Stimulated activated CD8-positive, alpha-beta memory T cell treated with anti-CD3 and anti-CD28 coated beads, Interleukin-15, amount 100 ng/mL, for 48 hours (primary cell): ENCODE results near the gene MED10.

Experiments used
- DNase-seq, 2 donors: peaks; one replicate each; pipeline ENCODE4 v3.0.0-alpha.2; 2020; ENCODE audit warnings: low read depth in 2 of 2

Gene MED10

GRCh38 chr5:6377905-6378765 is at the start of gene MED10:
Gene MED10 (minus strand): TSS chr5:6378547. CDS start chr5:6378483, 64 bp downstream.
- DNase-seq: peak; percentile 90 to 92

DNA sequence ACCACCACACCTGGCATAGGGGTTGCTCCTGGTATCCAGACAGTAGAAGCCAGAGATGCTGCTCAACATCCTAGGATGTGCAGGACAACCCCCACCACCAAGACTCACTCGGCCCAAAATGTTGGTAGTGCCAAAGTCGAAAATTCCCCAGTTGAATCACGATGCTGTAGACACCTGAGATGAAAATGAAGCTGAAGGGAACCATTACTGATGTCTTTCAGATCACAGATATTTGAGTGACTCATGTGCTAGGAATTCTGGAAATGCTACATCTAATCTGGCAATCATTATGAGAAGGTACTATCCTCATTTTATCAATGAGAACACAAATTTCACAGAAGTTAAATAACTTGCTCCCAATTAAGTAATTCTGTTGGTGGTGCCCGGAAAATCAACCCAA is 49.3 kb upstream of the MED10 start:
- DNase-seq: no peak

DNA sequence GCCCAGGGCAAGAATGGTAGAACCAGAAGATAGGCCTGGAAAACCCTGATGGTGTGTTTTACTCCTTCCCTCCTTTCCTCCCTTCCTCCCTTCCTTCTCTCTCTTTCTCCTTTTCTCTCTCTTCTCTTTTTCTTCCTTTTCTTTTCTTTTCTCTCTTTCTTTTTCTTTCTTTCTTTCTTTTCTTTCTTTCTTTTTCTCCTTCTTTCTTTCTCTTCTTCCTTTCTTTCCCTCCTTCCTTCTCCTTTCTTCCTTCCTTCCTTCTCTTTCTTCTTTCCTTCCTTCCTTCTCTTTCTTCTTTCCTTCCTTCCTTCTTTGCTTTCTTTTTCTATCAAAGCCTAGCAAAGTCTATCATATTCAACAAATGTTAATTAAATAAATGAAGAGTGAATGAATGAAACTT is 46.4 kb upstream of the MED10 start:
- DNase-seq: no peak

GRCh38 chr5:6424110-6424659 is 45.8 kb upstream of the MED10 start:
- DNase-seq: no peak

DNA sequence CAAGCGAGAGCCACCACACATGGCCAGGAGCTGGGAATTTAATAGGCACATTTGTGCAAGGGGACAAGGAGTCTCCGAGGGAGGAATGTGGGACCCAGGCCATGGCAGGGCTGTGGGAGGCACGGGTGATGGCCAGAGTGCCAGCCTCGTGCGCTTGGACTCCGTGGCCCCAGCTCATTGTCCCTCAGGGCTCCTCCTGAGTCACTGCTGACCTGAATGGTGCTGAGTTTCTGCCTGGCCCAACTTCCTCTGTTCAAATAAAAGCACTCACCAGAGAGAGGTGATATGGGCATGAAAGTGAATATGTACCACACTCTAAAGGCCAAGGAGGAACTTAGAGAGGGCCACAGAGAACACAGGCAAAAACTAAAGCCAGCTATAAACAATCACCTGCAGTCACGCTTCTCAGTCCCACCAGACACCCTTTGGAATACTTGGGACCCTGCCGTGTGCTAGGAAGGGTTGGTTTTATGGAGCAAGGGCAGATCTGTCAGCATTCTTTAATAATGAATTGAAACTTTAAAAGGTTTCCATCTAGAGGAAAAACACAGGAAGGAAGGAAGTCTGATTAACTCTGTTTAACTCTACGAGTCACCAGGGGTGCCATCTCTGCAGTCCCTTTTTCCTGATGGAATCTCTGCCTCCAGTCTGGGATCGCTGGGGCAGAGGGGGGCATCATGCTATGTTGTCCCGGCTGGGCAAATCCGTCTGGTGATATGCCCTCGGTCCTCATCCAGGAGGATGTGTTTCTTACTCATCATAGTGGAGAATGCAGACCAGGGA is 45.2 kb upstream of the MED10 start:
- no peak for DNase-seq

DNA sequence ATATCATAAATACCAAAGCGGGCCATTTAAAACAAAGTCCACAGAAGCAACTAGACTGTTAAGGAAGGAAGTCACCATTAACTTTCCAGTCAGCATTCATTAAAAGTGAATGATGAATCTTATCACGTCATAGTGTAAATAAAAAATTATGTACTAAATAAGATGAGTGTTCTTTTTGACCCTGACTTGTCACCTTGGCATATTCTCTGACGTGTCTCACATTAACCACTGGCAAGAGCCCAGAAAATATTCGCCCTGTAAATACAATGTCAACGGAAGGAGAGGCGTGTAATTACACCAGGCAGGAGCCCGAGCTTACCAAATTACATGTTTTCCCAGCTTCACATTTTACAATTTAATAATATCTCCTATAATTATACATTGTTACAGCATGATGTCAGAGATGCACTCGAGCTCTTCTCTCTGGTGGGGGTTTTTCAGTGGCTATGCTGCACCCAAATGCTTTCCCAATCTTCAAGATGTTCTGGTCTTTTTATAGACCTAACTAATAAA is 41.0 kb upstream of the MED10 start:
- DNase-seq: no peak

DNA sequence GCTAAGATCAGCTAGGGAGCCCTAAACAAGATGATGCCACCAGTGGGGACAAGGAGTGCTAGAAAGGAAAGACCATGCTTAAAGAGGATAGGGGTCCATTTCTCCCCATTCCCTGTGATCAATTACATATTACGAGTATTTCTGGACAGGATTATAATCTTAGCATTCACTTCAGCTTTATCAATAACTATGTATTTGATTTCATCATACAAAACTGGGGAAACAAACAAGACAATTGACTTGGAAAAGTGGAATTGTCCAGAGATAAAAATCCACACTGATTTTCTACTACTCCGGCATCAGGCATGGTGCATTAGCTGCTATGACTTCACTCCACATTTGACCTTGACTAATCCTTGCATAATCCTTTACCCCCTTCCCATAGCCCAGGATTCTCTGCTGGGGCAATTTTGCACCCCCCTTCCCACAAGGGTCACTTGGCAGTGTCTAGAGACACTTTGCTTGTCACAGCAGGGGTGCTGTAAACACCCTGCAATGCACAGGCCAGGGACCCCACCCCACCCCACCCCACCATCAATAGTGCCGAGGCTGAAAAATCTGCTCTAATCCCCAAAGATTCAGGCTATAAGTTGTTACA is 40.4 kb upstream of the MED10 start:
- DNase-seq: no peak

- no peak for DNase-seq
These were observed 39.3 kb upstream of the MED10 start for GRCh38 chr5:6417657-6418056.

DNA sequence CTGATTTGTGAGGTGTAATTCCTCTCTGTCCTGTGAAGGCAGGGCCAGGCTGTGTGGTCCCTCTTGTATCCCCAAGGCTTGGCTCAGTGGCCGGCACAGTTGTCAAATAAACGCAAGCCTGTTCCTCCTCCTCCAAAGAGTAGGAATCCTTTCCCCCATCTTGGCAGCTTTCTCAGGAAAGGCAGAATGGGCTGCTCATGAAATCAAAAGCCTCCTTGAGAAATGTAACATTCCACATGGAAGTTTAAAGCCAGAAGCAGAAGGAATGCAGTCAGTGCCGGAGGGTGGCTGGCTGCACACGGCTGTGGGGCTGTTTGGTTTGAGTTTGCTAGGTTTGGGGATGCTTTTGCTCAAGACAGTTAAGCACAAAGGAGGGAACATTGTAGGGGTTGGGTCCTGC is 34.5 kb upstream of the MED10 start:
- DNase-seq: no peak

- no peak for DNase-seq
These were observed 32.8 kb upstream of the MED10 start for GRCh38 chr5:6411141-6411540.

DNA sequence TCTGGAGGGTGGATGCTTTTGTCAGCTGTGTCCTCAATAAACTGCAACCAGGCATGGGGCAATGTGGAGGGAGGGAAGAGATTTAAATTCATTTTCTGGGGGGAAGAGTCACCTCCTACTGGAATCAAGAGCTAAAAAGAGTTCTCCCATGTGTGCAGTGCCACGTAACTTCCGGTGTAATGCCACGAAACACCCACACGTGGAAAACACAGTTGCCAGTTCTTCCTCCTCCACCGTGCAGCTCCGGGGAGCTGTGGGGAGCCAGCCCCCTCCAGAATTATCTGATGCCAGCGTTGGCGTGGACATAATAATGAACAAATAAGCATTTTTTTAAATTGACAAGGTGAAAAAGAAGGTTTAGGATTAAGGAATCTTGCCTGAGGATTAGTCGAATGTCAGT is 32.1 kb upstream of the MED10 start:
- no peak for DNase-seq

- DNase-seq: no peak
These were observed 30.5 kb upstream of the MED10 start for GRCh38 chr5:6408627-6409446.

- no peak for DNase-seq
These were observed 29.9 kb upstream of the MED10 start for GRCh38 chr5:6408260-6408596.

DNA sequence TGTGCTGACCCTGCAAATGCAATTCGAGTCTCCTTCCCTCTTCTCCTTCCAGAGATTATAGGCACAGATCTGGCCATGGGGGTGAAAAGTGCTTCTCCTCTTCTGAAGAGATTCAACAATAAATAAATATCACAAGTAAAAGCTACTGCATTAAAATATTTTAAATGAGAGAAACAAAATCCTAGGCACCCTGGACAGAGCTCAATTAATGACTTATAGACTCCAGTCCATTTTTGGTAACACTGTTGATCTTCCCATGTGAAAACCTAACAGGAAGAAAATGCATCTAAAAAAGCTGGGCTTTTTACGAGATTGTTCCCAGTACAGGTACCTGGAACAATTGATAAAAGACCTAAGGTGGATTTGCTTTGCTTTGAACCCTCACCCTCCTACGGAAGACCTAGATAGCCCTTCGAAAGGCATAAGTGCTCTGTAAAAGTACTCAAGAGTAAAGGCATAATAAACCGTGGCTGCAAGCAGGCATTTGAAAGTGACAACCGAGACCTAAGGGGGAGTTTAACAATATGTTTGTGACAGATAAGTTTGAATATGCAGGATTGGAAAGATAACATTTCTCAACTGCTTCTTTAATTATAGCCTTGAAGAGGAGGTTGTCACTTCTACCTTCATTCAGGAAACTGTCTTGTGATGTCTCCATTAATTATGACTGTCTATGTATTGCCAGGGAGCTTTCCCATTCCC is 29.4 kb upstream of the MED10 start:
- no peak for DNase-seq

DNA sequence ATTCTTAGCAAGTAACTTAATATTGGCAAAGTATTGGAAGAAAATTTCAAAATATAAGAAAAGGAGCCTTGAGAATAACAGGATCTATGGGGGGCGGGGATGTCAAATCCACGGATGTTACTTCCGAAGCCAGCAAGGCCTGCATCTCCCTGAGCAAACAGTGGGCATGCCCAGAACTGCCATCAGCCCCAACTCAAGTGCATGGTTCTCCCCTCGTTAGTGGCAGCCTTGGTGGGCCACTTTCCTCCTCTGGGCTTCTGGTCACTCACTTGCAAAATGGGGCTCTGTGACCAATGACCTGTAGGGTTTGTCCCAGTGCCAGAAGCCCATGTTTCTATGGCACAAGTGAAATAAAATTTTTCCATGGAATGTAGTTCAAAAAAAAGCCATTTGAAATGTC is 27.2 kb upstream of the MED10 start:
- DNase-seq: no peak

GRCh38 chr5:6404129-6404528 is 25.8 kb upstream of the MED10 start:
- no peak for DNase-seq

GRCh38 chr5:6403416-6403815 is 25.1 kb upstream of the MED10 start:
- no peak for DNase-seq

GRCh38 chr5:6402939-6403338 is 24.6 kb upstream of the MED10 start:
- no peak for DNase-seq

- DNase-seq: no peak
These were observed 23.1 kb upstream of the MED10 start for GRCh38 chr5:6401410-6401809.

DNA sequence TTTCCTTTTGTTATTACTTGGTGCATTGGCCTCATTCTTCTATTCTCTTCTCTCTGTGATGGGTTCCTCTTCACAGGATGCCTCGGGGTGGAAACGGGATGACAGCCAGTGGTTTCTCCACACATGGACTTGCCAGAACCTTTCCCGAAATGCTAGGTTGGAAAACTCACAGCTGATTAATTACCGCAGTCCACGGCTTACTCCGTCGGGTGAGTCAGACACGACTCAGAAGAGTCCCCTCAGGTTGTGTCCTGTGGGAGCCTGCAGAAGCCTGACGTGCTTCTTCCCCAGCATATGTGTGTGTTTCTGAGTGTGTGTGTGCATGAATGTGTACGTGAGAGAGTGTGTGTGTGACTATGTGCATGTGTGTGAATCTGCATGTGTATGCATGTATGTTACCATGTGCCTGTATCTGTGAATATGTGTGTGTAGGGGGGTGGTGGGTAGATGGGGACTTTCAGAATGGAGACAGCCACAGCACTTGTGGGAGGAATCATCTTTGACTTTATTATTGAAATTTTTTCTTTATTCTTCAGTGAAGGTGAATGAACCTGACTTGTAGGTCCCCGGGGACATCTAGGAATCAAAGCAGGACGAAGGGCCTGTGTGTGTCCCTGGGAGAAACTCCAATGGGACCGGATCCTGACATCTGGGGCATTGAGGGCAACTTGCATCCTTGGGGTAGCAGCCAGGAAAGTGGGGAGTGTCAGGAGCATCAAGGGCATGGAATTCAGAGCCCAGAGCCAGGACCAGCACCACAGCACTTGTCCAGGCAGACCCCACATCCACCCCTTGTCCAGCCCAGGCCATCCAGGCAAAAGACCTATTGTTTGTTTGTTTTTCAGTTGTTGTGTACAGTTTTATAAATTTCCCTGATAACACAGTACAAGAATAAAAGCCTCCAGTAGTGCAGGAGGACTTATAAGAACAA is 21.9 kb upstream of the MED10 start:
- no peak for DNase-seq
